ENCODE measurements around the gene TFF2.

TFF2 gene

GRCh38 chr21:42346866-42347600, 3.8 kb downstream of the TFF2 start:
- DNase-seq (ENCODE audit: low read depth) = no peak

- no peak for DNase-seq (ENCODE audit: low read depth)
These were observed 4.4 kb downstream of the TFF2 start for GRCh38 chr21:42346441-42346840.

- DNase-seq (ENCODE audit: low read depth) = no peak
These were observed 6.2 kb downstream of the TFF2 start for GRCh38 chr21:42344631-42345030.

GRCh38 chr21:42343963-42344510, 6.8 kb downstream of the TFF2 start:
- no peak for DNase-seq (ENCODE audit: low read depth)

GRCh38 chr21:42343556-42343955, 7.2 kb downstream of the TFF2 start:
- no peak for DNase-seq (ENCODE audit: low read depth)

- no peak for DNase-seq (ENCODE audit: low read depth)
These were observed 7.7 kb downstream of the TFF2 start for GRCh38 chr21:42343101-42343500.

GRCh38 chr21:42341776-42342542, 8.8 kb downstream of the TFF2 start:
- no peak for DNase-seq (ENCODE audit: low read depth)

GRCh38 chr21:42340187-42341050, 10.4 kb downstream of the TFF2 start:
- no peak for DNase-seq (ENCODE audit: low read depth)

GRCh38 chr21:42338729-42339715, 11.8 kb downstream of the TFF2 start:
- no peak for DNase-seq (ENCODE audit: low read depth)

- peak; percentile 76 for DNase-seq (ENCODE audit: low read depth)
These were observed 12.7 kb downstream of the TFF2 start for GRCh38 chr21:42337830-42338728.

GRCh38 chr21:42337276-42337675, 13.5 kb downstream of the TFF2 start:
- DNase-seq (ENCODE audit: low read depth) = no peak

GRCh38 chr21:42336054-42336453, 14.7 kb downstream of the TFF2 start:
- no peak for DNase-seq (ENCODE audit: low read depth)

GRCh38 chr21:42332557-42333317, 18.1 kb downstream of the TFF2 start:
- no peak for DNase-seq (ENCODE audit: low read depth)

- DNase-seq (ENCODE audit: low read depth) = no peak
These were observed 19.1 kb downstream of the TFF2 start for GRCh38 chr21:42331660-42332059.

GRCh38 chr21:42330380-42331371, 20.1 kb downstream of the TFF2 start:
- no peak for DNase-seq (ENCODE audit: low read depth)

- no peak for DNase-seq (ENCODE audit: low read depth)
These were observed 25.9 kb downstream of the TFF2 start for GRCh38 chr21:42324896-42325295.

- no peak for DNase-seq (ENCODE audit: low read depth)
These were observed 28.9 kb downstream of the TFF2 start for GRCh38 chr21:42321845-42322244.

- DNase-seq (ENCODE audit: low read depth) = no peak
These were observed 29.6 kb downstream of the TFF2 start for GRCh38 chr21:42321231-42321630.

All from activated T-cell treated with anti-CD3 and anti-CD28 coated beads for 24 hours (primary cell).